ENCODE results near the gene KPNB1. TPM values are rescaled to one million over a fixed set of nuclear protein-coding genes. Genes with fewer than 3 reads are reported as not detected.
"Not testable (repeated sequence)": the region's sequence is repeated elsewhere in the genome, so short reads cannot be mapped to it uniquely, and the experiment has no call there.

The KPNB1 gene
- total RNA-seq, 2 experiments from 2014 or later: 232 to 453 TPM

DNA sequence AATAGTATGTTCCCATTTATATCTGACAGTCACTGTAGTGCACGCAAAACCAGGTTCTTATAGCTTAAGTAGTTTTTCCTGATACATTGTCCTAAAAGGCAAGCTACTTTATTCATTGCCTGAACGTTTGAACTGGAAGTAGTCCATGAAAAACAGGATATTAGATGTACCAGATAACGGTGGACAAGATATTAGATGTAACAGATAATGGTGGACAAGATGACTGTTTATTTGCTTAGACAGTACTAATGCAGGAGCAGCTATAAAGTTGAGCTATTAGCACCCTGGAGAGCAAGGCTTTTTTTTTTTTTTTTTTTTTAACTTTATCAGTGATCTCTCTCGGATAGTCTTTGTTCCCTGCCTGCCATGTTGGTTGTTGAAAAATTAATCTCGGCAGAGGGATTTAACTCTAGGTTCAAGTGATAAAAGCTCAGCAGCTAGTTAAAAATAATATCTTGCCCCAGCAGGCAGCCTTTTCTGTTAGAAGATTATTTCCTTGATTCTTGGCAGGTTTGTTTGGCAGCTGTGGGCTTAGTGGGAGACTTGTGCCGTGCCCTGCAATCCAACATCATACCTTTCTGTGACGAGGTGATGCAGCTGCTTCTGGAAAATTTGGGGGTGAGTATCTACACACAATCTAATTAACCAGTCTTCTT is 26.9 kb downstream of the KPNB1 start:
- CTCF ChIA-PET (ENCODE audit: unreplicated experiment): interaction anchor here (0.7 kb wide), 1 partner anchor 13 kb away, joined by 3 read pairs; no protein-coding TSS in a partner anchor
- peaks cover 25% of the 10 kb centered on the region; the same call in 1 of the 2 replicates for H4K20me1 ChIP-seq (ENCODE audit: insufficient read depth, low read length)

DNA sequence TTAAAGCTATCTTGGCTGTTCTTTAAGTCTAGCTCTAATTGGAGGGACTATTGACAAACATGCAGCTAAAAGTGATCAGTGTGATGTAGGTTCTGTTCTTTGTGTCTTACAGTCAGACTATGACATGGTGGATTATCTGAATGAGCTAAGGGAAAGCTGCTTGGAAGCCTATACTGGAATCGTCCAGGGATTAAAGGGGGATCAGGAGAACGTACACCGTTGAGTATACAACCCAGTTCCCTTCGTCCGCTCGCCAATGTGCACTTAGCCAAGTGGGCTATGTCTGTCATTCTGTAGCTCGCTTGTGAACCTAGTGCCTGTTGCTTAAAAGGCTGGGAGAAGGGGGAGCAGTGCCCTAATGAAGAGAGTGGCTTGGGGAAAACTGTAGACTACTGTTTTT is 28.5 kb downstream of the KPNB1 start:
- H3K36me3 ChIP-seq (ENCODE audit: insufficient read depth, low read length): peaks cover 98% of the 10 kb centered on the region
- ChIA-PET POLR2A (interaction anchor here (1.4 kb wide), 1 partner anchor 15 kb away, joined by 5 read pairs; no protein-coding TSS in a partner anchor), CTCF (ENCODE audit: unreplicated experiment) (interaction anchor here (0.5 kb wide), 1 partner anchor 927 kb away, joined by 3 read pairs; the partner anchor contains the start of gene HOXB6)
- H3K4me1 ChIP-seq (ENCODE audit: insufficient read depth, low read length, poor library complexity, severe bottlenecking): no peaks in the 10 kb centered on the region
- BruUV-seq (replicated peaks): no TSS peak
- no peak overlapping the region for H3K27ac ChIP-seq (ENCODE audit: low read depth, low read length, poor library complexity, severe bottlenecking)
- intact Hi-C loops (cut with micrococcal nuclease; ENCODE audit: unreplicated experiment): no loop called here
- peaks cover 11% of the 10 kb centered on the region; the same call in 1 of the 2 replicates for H3K79me2 ChIP-seq (ENCODE audit: insufficient read depth, low read depth, low read length)
- H3K9me2 ChIP-seq (ENCODE audit: insufficient read depth, low read length): no peaks in the 10 kb centered on the region
- H3K4me2 ChIP-seq (ENCODE audit: low read length): no peak overlapping the region
- DNase-seq (ENCODE audit: low spot score): no peak
- no peaks in the 10 kb centered on the region for H3K9me3 ChIP-seq (ENCODE audit: low read length)
- H2AFZ ChIP-seq (ENCODE audit: low read length): no peak overlapping the region
- H4K20me1 ChIP-seq (ENCODE audit: insufficient read depth, low read length): peaks cover 18% of the 10 kb centered on the region; the same call in 1 of the 2 replicates
- no peak overlapping the region for H3K4me3 ChIP-seq (ENCODE audit: low read depth, low read length, poor library complexity, severe bottlenecking)
- TF ChIP-seq, protein P1, sequence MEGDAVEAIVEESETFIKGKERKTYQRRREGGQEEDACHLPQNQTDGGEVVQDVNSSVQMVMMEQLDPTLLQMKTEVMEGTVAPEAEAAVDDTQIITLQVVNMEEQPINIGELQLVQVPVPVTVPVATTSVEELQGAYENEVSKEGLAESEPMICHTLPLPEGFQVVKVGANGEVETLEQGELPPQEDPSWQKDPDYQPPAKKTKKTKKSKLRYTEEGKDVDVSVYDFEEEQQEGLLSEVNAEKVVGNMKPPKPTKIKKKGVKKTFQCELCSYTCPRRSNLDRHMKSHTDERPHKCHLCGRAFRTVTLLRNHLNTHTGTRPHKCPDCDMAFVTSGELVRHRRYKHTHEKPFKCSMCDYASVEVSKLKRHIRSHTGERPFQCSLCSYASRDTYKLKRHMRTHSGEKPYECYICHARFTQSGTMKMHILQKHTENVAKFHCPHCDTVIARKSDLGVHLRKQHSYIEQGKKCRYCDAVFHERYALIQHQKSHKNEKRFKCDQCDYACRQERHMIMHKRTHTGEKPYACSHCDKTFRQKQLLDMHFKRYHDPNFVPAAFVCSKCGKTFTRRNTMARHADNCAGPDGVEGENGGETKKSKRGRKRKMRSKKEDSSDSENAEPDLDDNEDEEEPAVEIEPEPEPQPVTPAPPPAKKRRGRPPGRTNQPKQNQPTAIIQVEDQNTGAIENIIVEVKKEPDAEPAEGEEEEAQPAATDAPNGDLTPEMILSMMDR (conservative IDR thresholded peaks at IDR 0.05; ENCODE audit: low read length): no peak
- no peak for TF ChIP-seq EZH2phosphoT487 (IDR thresholded peaks at IDR 0.05; ENCODE audit: borderline replicate concordance, low read depth, low read length)

More for the DNA sequence above, 26.9 kb downstream of the KPNB1 start:
- H3K4me3 ChIP-seq (ENCODE audit: low read depth, low read length, poor library complexity, severe bottlenecking): no peak overlapping the region
- H3K4me2 ChIP-seq (ENCODE audit: low read length): no peak overlapping the region
- H3K27ac ChIP-seq (ENCODE audit: low read depth, low read length, poor library complexity, severe bottlenecking): no peak overlapping the region
- BruUV-seq (replicated peaks): no TSS peak
- intact Hi-C loops (cut with micrococcal nuclease; ENCODE audit: unreplicated experiment): no loop called here
- H3K79me2 ChIP-seq (ENCODE audit: insufficient read depth, low read depth, low read length): peaks cover 12% of the 10 kb centered on the region; the same call in 1 of the 2 replicates
- POLR2A ChIA-PET: interaction anchor here (0.7 to 1.6 kb wide), 4 partner anchors 10 to 424 kb away, joined by 3 to 11 read pairs (median 4); no protein-coding TSS in a partner anchor
- no peak overlapping the region for H2AFZ ChIP-seq (ENCODE audit: low read length)
- H3K36me3 ChIP-seq (ENCODE audit: insufficient read depth, low read length): peaks cover 98% of the 10 kb centered on the region
- H3K4me1 ChIP-seq (ENCODE audit: insufficient read depth, low read length, poor library complexity, severe bottlenecking): no peaks in the 10 kb centered on the region
- H3K9me2 ChIP-seq (ENCODE audit: insufficient read depth, low read length): no peaks in the 10 kb centered on the region
- H3K9me3 ChIP-seq (ENCODE audit: low read length): no peaks in the 10 kb centered on the region
- TF ChIP-seq, protein P1 (conservative IDR thresholded peaks at IDR 0.05; ENCODE audit: low read length): no peak
- no peak for TF ChIP-seq EZH2phosphoT487 (IDR thresholded peaks at IDR 0.05; ENCODE audit: borderline replicate concordance, low read depth, low read length)
- DNase-seq (ENCODE audit: low spot score): no peak

DNA sequence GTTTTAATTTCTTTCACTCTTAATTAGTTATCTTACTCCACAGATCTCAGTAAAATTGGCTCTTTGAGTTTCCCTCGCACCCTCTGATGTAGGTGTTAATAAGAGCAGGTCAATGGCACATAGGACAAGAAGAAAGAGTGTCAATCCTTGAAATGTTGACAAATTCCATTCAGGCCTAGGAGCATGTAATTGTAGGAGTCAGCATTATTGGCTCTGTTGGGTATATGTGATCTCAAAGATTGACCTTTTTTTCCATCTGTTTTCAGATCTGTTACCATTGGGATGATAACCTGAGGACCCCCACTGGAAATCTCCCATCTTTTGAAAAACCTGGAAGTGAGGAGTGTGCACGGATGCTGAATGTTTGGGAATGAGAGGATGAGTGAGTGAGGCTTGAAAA is 32.4 kb downstream of the KPNB1 start:
- H3K4me2 ChIP-seq (ENCODE audit: low read length): no peak overlapping the region
- intact Hi-C loops (cut with micrococcal nuclease; ENCODE audit: unreplicated experiment): no loop called here
- no peak overlapping the region for H2AFZ ChIP-seq (ENCODE audit: low read length)
- BruUV-seq (replicated peaks): no TSS peak
- no peak for DNase-seq (ENCODE audit: low spot score)
- ChIA-PET POLR2A (no interaction called here), CTCF (ENCODE audit: unreplicated experiment) (no interaction called here)
- H3K9me3 ChIP-seq (ENCODE audit: low read length): no peaks in the 10 kb centered on the region
- H3K36me3 ChIP-seq (ENCODE audit: insufficient read depth, low read length): peaks cover 98% of the 10 kb centered on the region
- H3K4me1 ChIP-seq (ENCODE audit: insufficient read depth, low read length, poor library complexity, severe bottlenecking): no peaks in the 10 kb centered on the region
- H3K9me2 ChIP-seq (ENCODE audit: insufficient read depth, low read length): no peaks in the 10 kb centered on the region
- no peak overlapping the region for H3K4me3 ChIP-seq (ENCODE audit: low read depth, low read length, poor library complexity, severe bottlenecking)
- no peak for TF ChIP-seq EZH2phosphoT487 (IDR thresholded peaks at IDR 0.05; ENCODE audit: borderline replicate concordance, low read depth, low read length)
- TF ChIP-seq, protein P1 (conservative IDR thresholded peaks at IDR 0.05; ENCODE audit: low read length): no peak
- no peak overlapping the region for H3K27ac ChIP-seq (ENCODE audit: low read depth, low read length, poor library complexity, severe bottlenecking)
- H3K79me2 ChIP-seq (ENCODE audit: insufficient read depth, low read depth, low read length): no peaks in the 10 kb centered on the region
- peaks cover 15% of the 10 kb centered on the region; the same call in 1 of the 2 replicates for H4K20me1 ChIP-seq (ENCODE audit: insufficient read depth, low read length)

DNA sequence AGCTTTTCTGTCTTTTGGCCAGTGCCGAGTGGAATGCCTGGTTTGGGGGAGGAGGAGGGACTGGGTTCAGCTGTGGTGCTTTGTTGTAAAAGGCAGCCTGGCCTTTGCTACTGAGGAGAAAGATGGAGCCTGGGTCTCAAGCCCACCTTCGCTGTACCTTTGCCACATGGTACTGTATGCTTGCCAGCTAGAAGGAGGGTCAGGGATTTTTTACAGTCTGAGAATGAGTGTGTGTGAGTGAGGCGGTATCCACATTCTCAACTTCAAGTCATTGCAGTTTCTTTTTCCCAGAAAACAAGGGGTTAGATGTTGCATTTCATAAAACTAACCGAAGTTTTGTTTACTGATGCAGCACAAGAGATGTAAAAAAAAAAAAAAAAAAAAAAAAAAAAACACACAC is 33.0 kb downstream of the KPNB1 start:
- CTCF ChIA-PET (ENCODE audit: unreplicated experiment); H3K4me3 ChIP-seq (ENCODE audit: low read depth, low read length, poor library complexity, severe bottlenecking); H2AFZ ChIP-seq (ENCODE audit: low read length); H3K4me1 ChIP-seq (ENCODE audit: insufficient read depth, low read length, poor library complexity, severe bottlenecking); H3K79me2 ChIP-seq (ENCODE audit: insufficient read depth, low read depth, low read length); intact Hi-C loops (cut with micrococcal nuclease; ENCODE audit: unreplicated experiment); H3K27ac ChIP-seq (ENCODE audit: low read depth, low read length, poor library complexity, severe bottlenecking); DNase-seq (ENCODE audit: low spot score); BruUV-seq (replicated peaks); H3K9me2 ChIP-seq (ENCODE audit: insufficient read depth, low read length); H3K9me3 ChIP-seq (ENCODE audit: low read length); H3K4me2 ChIP-seq (ENCODE audit: low read length); POLR2A ChIA-PET: not testable (repeated sequence)
- peaks cover 97% of the 10 kb centered on the region for H3K36me3 ChIP-seq (ENCODE audit: insufficient read depth, low read length)
- peaks cover 12% of the 10 kb centered on the region; the same call in 1 of the 2 replicates for H4K20me1 ChIP-seq (ENCODE audit: insufficient read depth, low read length)
